Activated CD8-positive, alpha-beta memory T cell treated with anti-CD3 and anti-CD28 coated beads, Interleukin-2, amount 50 U/mL, for 24 hours (primary cell): ENCODE data around the gene MTHFD1L.
"Not testable (repeated sequence)": the region's sequence is repeated elsewhere in the genome, so short reads cannot be mapped to it uniquely, and the experiment has no call there.

ENCODE experiments used
- DNase-seq: peaks from one replicate; pipeline ENCODE4 v3.0.0-alpha.2; 2020; ENCODE audit errors: extremely low read depth

Gene MTHFD1L

GRCh38 chr6:150865406-150866146 is at the start of gene MTHFD1L:
MTHFD1L (plus strand) TSS chr6:150865702; CDS start chr6:150865823, 121 bp downstream.
- peak; percentile 37 for DNase-seq

- not testable (repeated sequence) for DNase-seq
These were observed 48.9 kb upstream of the MTHFD1L start for GRCh38 chr6:150816554-150816953.

- DNase-seq: no peak
These were observed 42.6 kb upstream of the MTHFD1L start for GRCh38 chr6:150822932-150823331.

GRCh38 chr6:150826788-150827187 is 38.7 kb upstream of the MTHFD1L start:
- no peak for DNase-seq

- not testable (repeated sequence) for DNase-seq
These were observed 37.4 kb upstream of the MTHFD1L start for GRCh38 chr6:150828107-150828506.

- DNase-seq: no peak
These were observed 34.9 kb upstream of the MTHFD1L start for GRCh38 chr6:150830439-150831165.

- DNase-seq: no peak
These were observed 33.9 kb upstream of the MTHFD1L start for GRCh38 chr6:150831577-150831976.

- DNase-seq: no peak
These were observed 29.9 kb upstream of the MTHFD1L start for GRCh38 chr6:150835620-150836019.

GRCh38 chr6:150840185-150840584 is 25.3 kb upstream of the MTHFD1L start:
- no peak for DNase-seq

GRCh38 chr6:150841189-150841588 is 24.3 kb upstream of the MTHFD1L start:
- DNase-seq: no peak

GRCh38 chr6:150841697-150842096 is 23.8 kb upstream of the MTHFD1L start:
- no peak for DNase-seq

GRCh38 chr6:150844371-150844770 is 21.1 kb upstream of the MTHFD1L start:
- no peak for DNase-seq

GRCh38 chr6:150846641-150847040 is 18.9 kb upstream of the MTHFD1L start:
- no peak for DNase-seq

- DNase-seq: no peak
These were observed 17.1 kb upstream of the MTHFD1L start for GRCh38 chr6:150848400-150848799.

- not testable (repeated sequence) for DNase-seq
These were observed 11.1 kb upstream of the MTHFD1L start for GRCh38 chr6:150854392-150854791.

- DNase-seq: not testable (repeated sequence)
These were observed 10.3 kb upstream of the MTHFD1L start for GRCh38 chr6:150855171-150855570.

GRCh38 chr6:150857062-150857944 is 8.2 kb upstream of the MTHFD1L start:
- DNase-seq: no peak

GRCh38 chr6:150857945-150858308 is 7.6 kb upstream of the MTHFD1L start:
- no peak for DNase-seq

GRCh38 chr6:150861448-150862168 is 3.9 kb upstream of the MTHFD1L start:
- not testable (repeated sequence) for DNase-seq

GRCh38 chr6:150863213-150863928 is 2.1 kb upstream of the MTHFD1L start:
- no peak for DNase-seq

GRCh38 chr6:150865043-150865405 is 478 bp upstream of the MTHFD1L start:
- no peak for DNase-seq
